GM19025 (cell line): Measurements from ENCODE around the gene COL9A3.

Experiments used
- ATAC-seq: cut with Tn5 transposase; IDR thresholded peaks from one replicate; pipeline ENCODE4 v1.9.1; 2021; ENCODE audit warnings: mild to moderate bottlenecking, low read depth, moderate library complexity; ENCODE audit not compliant: unreplicated experiment

The COL9A3 gene

GRCh38 chr20:62888406-62888805, 71.6 kb downstream of the COL9A3 start:
- ATAC-seq, result no peak

GRCh38 chr20:62888910-62889309, 72.1 kb downstream of the COL9A3 start:
- ATAC-seq, result no peak

DNA sequence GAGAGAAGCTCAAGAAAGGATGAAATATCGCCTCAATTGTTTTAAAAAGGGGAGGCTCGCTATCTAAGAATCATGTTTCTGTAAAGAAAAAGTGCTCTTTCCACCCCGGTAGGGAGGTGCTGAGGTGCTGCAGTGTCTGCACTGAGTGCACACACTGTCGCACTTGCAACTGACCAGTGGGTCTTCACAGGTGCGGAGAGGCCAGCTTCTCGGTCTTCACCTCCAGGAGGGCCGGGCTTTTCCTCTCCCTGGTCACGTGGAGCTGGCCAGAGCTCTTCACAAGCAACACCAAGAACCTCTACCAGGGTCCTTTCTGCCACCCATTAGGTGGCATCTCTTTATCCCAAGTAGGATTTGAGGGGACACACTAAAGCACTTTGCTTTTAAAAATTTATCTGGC, 72.6 kb downstream of the COL9A3 start:
- no peak for ATAC-seq

DNA sequence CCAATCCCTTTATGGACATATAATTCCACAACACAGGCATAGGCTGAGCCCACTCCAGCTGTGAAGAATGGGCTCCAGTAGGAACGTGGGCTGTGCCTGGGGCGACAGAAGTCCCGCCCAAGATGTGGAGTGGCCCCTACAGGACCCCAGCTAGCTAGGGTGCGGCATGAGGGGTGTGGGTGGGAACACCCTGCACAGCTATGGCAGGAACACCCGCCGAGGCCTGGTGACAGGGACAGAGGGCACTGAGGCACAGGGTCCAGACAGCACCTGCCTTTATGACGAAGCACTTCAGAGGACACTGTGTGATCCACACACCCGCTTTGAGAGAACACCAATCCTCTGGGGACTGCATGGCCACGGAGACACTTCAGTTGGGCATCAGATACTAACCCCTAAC, 73.0 kb downstream of the COL9A3 start:
- no peak for ATAC-seq

GRCh38 chr20:62890444-62890843, 73.6 kb downstream of the COL9A3 start:
- ATAC-seq, result no peak
